Measurements from ENCODE around the gene MINDY2. TPM values are rescaled to one million over a fixed set of nuclear protein-coding genes. Genes with fewer than 3 reads are reported as not detected.
"Not testable (repeated sequence)": the region's sequence is repeated elsewhere in the genome, so short reads cannot be mapped to it uniquely, and the experiment has no call there.

Gene MINDY2
- total RNA-seq, 1 donor from 2014 or later = 31.2 TPM

- Histone ChIP-seq H3K4me3 (no peak overlapping the region), H3K27ac (no peak overlapping the region), H3K36me3 (peaks cover 2% of the 10 kb centered on the region), H3K27me3 (no peaks in the 10 kb centered on the region), H3K4me1 (peaks cover 10% of the 10 kb centered on the region), H3K9me3 (no peaks in the 10 kb centered on the region)
- intact Hi-C loops (cut with DNase I) = no loop called here
- no peak for DNase-seq
- ATAC-seq = no peak
- TF ChIP-seq CTCF (IDR thresholded peaks at IDR 0.05) = no peak
Measured at GRCh38 chr15:58797505-58797904, 26.4 kb downstream of the MINDY2 start.

GRCh38 chr15:58805095-58805494 is 34.0 kb downstream of the MINDY2 start:
- peaks cover 13% of the 10 kb centered on the region for H3K36me3 ChIP-seq
- no peaks in the 10 kb centered on the region for H3K27me3 ChIP-seq
- H3K9me3 ChIP-seq = no peaks in the 10 kb centered on the region
- DNase-seq (no peak), ATAC-seq (no peak)
- no peaks in the 10 kb centered on the region for H3K4me1 ChIP-seq
- intact Hi-C loops (cut with DNase I) = no loop called here
- no peak overlapping the region for H3K27ac ChIP-seq
- TF ChIP-seq CTCF (IDR thresholded peaks at IDR 0.05) = no peak
- no peak overlapping the region for H3K4me3 ChIP-seq

- H3K27me3 ChIP-seq; H3K4me3 ChIP-seq; DNase-seq; H3K9me3 ChIP-seq; ATAC-seq; H3K27ac ChIP-seq; intact Hi-C loops (cut with DNase I); H3K4me1 ChIP-seq: not testable (repeated sequence)
- peaks cover 34% of the 10 kb centered on the region for H3K36me3 ChIP-seq
Measured at GRCh38 chr15:58823267-58823666, 52.2 kb downstream of the MINDY2 start.

- intact Hi-C loops (cut with DNase I) = no loop called here
- Histone ChIP-seq H3K4me1 (no peaks in the 10 kb centered on the region), H3K4me3 (no peak overlapping the region), H3K27ac (no peak overlapping the region), H3K36me3 (peaks cover 30% of the 10 kb centered on the region), H3K27me3 (no peaks in the 10 kb centered on the region), H3K9me3 (no peaks in the 10 kb centered on the region)
- DNase-seq (no peak), ATAC-seq (no peak)
- no peak for TF ChIP-seq CTCF (IDR thresholded peaks at IDR 0.05)
Measured at GRCh38 chr15:58830556-58830955, 59.5 kb downstream of the MINDY2 start.

- H3K4me3 ChIP-seq; intact Hi-C loops (cut with DNase I); ATAC-seq; DNase-seq; H3K27ac ChIP-seq; H3K9me3 ChIP-seq; H3K4me1 ChIP-seq; H3K27me3 ChIP-seq: not testable (repeated sequence)
- peaks cover 22% of the 10 kb centered on the region for H3K36me3 ChIP-seq
Measured at GRCh38 chr15:58833681-58834426, 62.8 kb downstream of the MINDY2 start.

- Histone ChIP-seq H3K9me3 (no peaks in the 10 kb centered on the region), H3K27me3 (no peaks in the 10 kb centered on the region), H3K4me3 (no peak overlapping the region), H3K4me1 (no peaks in the 10 kb centered on the region), H3K36me3 (peaks cover 8% of the 10 kb centered on the region), H3K27ac (no peak overlapping the region)
- no peak for ATAC-seq
- DNase-seq = no peak
- peak; percentile 13 for TF ChIP-seq CTCF (IDR thresholded peaks at IDR 0.05)
- intact Hi-C loops (cut with DNase I) = no loop called here
Measured at GRCh38 chr15:58839485-58839884, 68.4 kb downstream of the MINDY2 start.

DNA sequence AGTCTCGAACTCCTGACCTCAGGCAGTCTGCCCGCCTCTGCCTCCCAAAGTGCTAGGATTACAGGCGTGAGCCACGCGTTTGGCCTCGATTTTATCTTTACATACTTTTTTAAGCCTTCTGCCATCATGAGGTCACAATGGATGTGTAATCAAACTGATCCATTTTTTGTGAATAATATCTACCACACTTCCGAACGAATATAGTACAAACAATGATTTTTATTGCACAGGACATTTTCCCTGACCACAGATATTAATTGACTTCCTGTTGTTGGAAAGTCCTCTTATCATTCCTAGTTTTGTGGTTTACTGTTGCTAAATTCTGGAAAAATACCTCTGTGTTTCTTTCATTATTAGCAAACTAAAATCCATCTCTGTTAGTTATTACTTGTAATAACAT is 68.9 kb downstream of the MINDY2 start:
- H3K36me3 ChIP-seq = peaks cover 12% of the 10 kb centered on the region
- intact Hi-C loops (cut with DNase I) = no loop called here
- H3K9me3 ChIP-seq = no peaks in the 10 kb centered on the region
- no peak overlapping the region for H3K27ac ChIP-seq
- no peak for TF ChIP-seq CTCF (IDR thresholded peaks at IDR 0.05)
- ATAC-seq (no peak), DNase-seq (no peak)
- H3K4me1 ChIP-seq = no peaks in the 10 kb centered on the region
- H3K4me3 ChIP-seq = no peak overlapping the region
- no peaks in the 10 kb centered on the region for H3K27me3 ChIP-seq

Data from upper lobe of right lung (tissue), 1 donor.